Measurements from ENCODE around the gene ADTRP. TPM values are rescaled to one million over a fixed set of nuclear protein-coding genes. Genes with fewer than 3 reads are reported as not detected.

The ADTRP gene
- total and polyA plus RNA-seq, 10 donors, result 1.00 to 7.4 (median 2.0) TPM

DNA sequence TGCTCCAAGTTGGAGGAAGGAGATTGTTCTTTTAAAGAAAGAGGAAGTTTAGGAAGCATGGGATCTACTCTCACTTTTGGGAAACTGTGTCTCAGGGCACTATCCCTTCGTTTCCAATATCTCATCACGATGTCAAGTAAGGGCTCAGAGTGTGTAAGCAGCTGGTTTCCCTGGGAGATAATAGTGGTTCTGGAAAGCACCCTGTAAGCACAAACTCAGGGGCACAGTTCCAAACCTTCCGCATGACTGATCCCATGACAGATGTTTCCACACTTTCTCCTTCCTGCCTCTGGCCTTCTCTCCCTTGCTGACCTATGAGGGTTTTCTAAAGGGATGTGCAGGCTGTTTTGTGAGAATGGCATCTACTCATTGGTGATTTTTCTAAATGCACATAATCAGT lies 33.9 kb downstream of the ADTRP start:
- Histone ChIP-seq H3K27me3 (replicated peaks in 1 of 7) (no peaks in the 10 kb centered on the region), H3K9me3 (no peaks in the 10 kb centered on the region), H3K27ac (peak overlapping the region in 3 of 8 donors; percentile 16 to 54 (median 31)), H3K36me3 (no peaks in the 10 kb centered on the region), H3K4me1 (no peaks in the 10 kb centered on the region), H3K4me3 (no peak overlapping the region)
- no peak for DNase-seq
- TF ChIP-seq POLR2A (IDR thresholded peaks at IDR 0.05) (no peak), POLR2AphosphoS5 (IDR thresholded peaks at IDR 0.05) (peak in 1 of 3 donors; percentile 44)
- TF ChIP-seq, protein P1, sequence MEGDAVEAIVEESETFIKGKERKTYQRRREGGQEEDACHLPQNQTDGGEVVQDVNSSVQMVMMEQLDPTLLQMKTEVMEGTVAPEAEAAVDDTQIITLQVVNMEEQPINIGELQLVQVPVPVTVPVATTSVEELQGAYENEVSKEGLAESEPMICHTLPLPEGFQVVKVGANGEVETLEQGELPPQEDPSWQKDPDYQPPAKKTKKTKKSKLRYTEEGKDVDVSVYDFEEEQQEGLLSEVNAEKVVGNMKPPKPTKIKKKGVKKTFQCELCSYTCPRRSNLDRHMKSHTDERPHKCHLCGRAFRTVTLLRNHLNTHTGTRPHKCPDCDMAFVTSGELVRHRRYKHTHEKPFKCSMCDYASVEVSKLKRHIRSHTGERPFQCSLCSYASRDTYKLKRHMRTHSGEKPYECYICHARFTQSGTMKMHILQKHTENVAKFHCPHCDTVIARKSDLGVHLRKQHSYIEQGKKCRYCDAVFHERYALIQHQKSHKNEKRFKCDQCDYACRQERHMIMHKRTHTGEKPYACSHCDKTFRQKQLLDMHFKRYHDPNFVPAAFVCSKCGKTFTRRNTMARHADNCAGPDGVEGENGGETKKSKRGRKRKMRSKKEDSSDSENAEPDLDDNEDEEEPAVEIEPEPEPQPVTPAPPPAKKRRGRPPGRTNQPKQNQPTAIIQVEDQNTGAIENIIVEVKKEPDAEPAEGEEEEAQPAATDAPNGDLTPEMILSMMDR (IDR thresholded peaks at IDR 0.05 in 8 of 11, conservative IDR thresholded peaks at IDR 0.05 in 3 of 11), result no peak
- WGBS, 5 donors, result 63 to 77% (median 71%) methylated on average over 3 of the region's 3 CpGs
- intact Hi-C loops (cut with DNase I; ENCODE audit: low total_unique reads), result no loop called here

DNA sequence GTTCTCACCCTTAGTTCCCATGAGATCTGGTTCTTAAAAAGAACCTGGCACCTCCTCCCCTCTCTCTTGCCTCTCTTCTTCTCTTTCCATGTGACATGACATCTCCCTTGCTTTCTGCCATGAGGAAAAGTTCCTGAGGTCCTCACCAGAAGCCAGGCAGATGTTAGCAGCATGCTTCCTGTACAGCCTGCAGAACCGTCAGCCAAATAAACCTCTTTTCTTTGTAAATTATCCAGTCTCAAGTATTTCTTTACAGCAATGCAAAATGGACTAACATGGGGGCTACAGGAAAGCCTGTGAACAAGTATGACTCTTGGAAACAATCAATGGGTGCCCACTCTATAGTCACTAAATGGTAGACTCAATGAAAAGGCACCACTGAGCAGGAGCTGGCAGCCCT lies 34.5 kb downstream of the ADTRP start:
- DNase-seq, result no peak
- 86 to 93% (median 88%) methylated on average over 1 of the region's 1 CpG for WGBS, 5 donors
- Histone ChIP-seq H3K27ac (peak overlapping the region in 3 of 8 donors; percentile 7 to 54 (median 16)), H3K4me1 (no peaks in the 10 kb centered on the region), H3K36me3 (no peaks in the 10 kb centered on the region), H3K4me3 (no peak overlapping the region), H3K9me3 (no peaks in the 10 kb centered on the region), H3K27me3 (replicated peaks in 1 of 7) (no peaks in the 10 kb centered on the region)
- intact Hi-C loops (cut with DNase I; ENCODE audit: low total_unique reads), result no loop called here
- TF ChIP-seq POLR2AphosphoS5 (IDR thresholded peaks at IDR 0.05), result no peak
- TF ChIP-seq, protein P1 (IDR thresholded peaks at IDR 0.05 in 8 of 11, conservative IDR thresholded peaks at IDR 0.05 in 3 of 11), result no peak
- TF ChIP-seq POLR2A (IDR thresholded peaks at IDR 0.05), result no peak

DNA sequence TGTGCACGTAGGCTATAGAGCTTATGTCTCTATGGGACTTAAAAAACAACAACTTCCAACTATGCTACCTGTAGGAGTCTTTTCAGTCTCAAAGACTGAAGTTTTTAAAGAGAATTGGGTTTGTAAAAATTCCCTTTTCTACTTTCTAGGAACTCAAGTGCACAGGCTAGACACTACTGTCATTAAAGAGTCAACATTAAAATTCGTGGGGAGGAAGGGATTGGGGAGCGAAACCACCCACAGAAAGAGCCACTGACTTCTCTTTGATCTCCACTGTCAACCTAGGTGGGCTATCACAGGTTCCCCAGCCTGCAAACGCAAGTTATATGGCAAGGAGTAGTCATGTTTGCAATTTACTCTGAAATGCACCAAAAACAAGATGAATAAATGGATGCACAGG lies 37.7 kb downstream of the ADTRP start:
- no peak for DNase-seq
- Histone ChIP-seq H3K9me3 (no peaks in the 10 kb centered on the region), H3K27ac (no peak overlapping the region), H3K27me3 (replicated peaks in 1 of 7) (peaks cover 0 to 14% (median 0%) of the 10 kb centered on the region in 7 donors), H3K4me1 (no peaks in the 10 kb centered on the region), H3K4me3 (no peak overlapping the region), H3K36me3 (no peaks in the 10 kb centered on the region)
- TF ChIP-seq, protein P1 (IDR thresholded peaks at IDR 0.05 in 8 of 11, conservative IDR thresholded peaks at IDR 0.05 in 3 of 11), result no peak
- TF ChIP-seq POLR2A (IDR thresholded peaks at IDR 0.05) (no peak), POLR2AphosphoS5 (IDR thresholded peaks at IDR 0.05) (no peak)
- intact Hi-C loops (cut with DNase I; ENCODE audit: low total_unique reads), result no loop called here
- WGBS, 5 donors, result 61 to 86% (median 69%) methylated on average over 4 of the region's 4 CpGs

DNA sequence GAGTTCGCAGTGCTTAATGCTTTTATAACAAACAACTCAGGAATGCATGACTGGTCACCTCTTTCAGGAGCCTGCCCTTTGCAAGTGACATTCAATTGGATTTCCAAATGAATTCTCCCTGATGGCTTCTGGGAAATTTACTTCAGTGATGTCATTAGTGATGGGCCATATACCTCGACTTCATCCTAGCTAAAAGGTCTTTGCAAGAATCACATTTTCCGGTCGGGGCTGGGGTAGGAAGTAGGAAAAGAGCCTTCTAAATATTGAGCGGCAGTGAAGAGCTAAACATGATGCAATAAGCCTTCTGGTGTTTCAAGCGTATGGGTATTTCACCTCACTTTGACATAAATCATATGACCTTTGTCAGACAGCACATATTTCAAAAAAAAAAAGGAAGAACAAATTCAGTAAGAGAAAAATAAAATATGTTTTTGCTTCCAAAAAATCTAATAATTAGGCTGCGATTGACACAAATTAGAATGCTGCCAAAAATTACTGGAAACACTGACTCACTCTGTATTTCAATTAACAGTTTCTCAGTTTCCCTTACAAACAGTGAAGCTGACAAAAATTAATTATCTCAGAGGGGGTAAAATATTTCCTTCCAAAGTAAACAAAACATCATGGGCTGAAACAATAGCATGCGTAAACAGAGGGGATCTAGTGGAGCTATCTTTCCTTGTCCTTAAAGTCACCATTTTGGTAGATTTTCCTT lies 39.8 kb downstream of the ADTRP start:
- no peak for DNase-seq
- WGBS, 5 donors, result 51 to 59% (median 54%) methylated on average over 8 of the region's 8 CpGs
- H3K4me1 ChIP-seq, result no peaks in the 10 kb centered on the region
- no peak overlapping the region for H3K4me3 ChIP-seq
- intact Hi-C loops (cut with DNase I; ENCODE audit: low total_unique reads), result no loop called here
- no peaks in the 10 kb centered on the region for H3K36me3 ChIP-seq
- H3K27ac ChIP-seq, result no peak overlapping the region
- peaks cover 0 to 14% (median 0%) of the 10 kb centered on the region in 7 donors for H3K27me3 ChIP-seq (replicated peaks in 1 of 7)
- H3K9me3 ChIP-seq, result no peaks in the 10 kb centered on the region
- TF ChIP-seq POLR2AphosphoS5 (IDR thresholded peaks at IDR 0.05), result no peak
- no peak for TF ChIP-seq POLR2A (IDR thresholded peaks at IDR 0.05)
- TF ChIP-seq, protein P1 (IDR thresholded peaks at IDR 0.05 in 8 of 11, conservative IDR thresholded peaks at IDR 0.05 in 3 of 11), result no peak
